Caco-2 (cell line): Measurements from ENCODE around the gene TMEM18. TPM values are rescaled to one million over a fixed set of nuclear protein-coding genes. Genes with fewer than 3 reads are reported as not detected.

Experiments
- BruUV-seq: library from RNA; stranded (reverse); fragments of 400-500 nt; replicated peaks from 2 replicates; lab custom pipeline; 2021; lab: Mats Ljungman, UMichigan
- CTCF ChIA-PET: fragments of 300-600 bp; sonication (Branson Sonifier 250); formaldehyde crosslinking; loops from one replicate; lab custom pipeline; 2022; ENCODE audit warnings: antibody characterized with exemption; lab: Charles Lee
- POLR2A ChIA-PET: fragments of 300-600 bp; sonication (Branson Sonifier 250); formaldehyde crosslinking; loops from one replicate; lab custom pipeline; 2022; ENCODE audit warnings: antibody characterized with exemption; lab: Charles Lee
- DNase-seq, 2 experiments: peaks; one replicate each; pipeline versions ENCODE4 v3.0.0 to v3.0.0-alpha.2; 2020 to 2022
- H3K27me3 ChIP-seq: replicated peaks from 2 replicates; pipeline ENCODE4 v1.6.0; 2011; ENCODE audit warnings: low read length; ENCODE audit not compliant: control insufficient read depth, insufficient read depth
- H3K36me3 ChIP-seq: 2 replicates; pipeline ENCODE4 v1.5.1; 2011; ENCODE audit warnings: low read length; ENCODE audit not compliant: control insufficient read depth, insufficient read depth
- H3K4me1 ChIP-seq: fragments of 250-450 bp; sonication (Bioruptor Pico); 2 replicates; pipeline ENCODE4 v1.5.1; 2020; ENCODE audit warnings: mild to moderate bottlenecking
- H3K4me3 ChIP-seq: 2 replicates; pipeline ENCODE4 v1.5.1; 2011; ENCODE audit warnings: low read depth, mild to moderate bottlenecking, control low read depth, low read length
- H3K9me3 ChIP-seq: fragments of 250-450 bp; sonication (Bioruptor Pico); 2 replicates; pipeline ENCODE4 v1.5.1; 2020; ENCODE audit warnings: mild to moderate bottlenecking, moderate library complexity
- H3K27ac Mint-ChIP-seq: one replicate; pipeline ENCODE4 v1.8.0; 2022; ENCODE audit warnings: mixed read lengths; ENCODE audit not compliant: unreplicated experiment
- H3K27me3 Mint-ChIP-seq: one replicate; pipeline ENCODE4 v1.8.0; 2022; ENCODE audit warnings: mixed read lengths; ENCODE audit not compliant: insufficient read depth, unreplicated experiment
- H3K36me3 Mint-ChIP-seq: one replicate; pipeline ENCODE4 v1.8.0; 2022; ENCODE audit warnings: mild to moderate bottlenecking, mixed read lengths; ENCODE audit not compliant: insufficient read depth, unreplicated experiment
- H3K4me1 Mint-ChIP-seq: one replicate; pipeline ENCODE4 v1.8.0; 2022; ENCODE audit warnings: low read depth, mixed read lengths; ENCODE audit not compliant: unreplicated experiment
- H3K4me3 Mint-ChIP-seq: one replicate; pipeline ENCODE4 v1.8.0; 2022; ENCODE audit warnings: mild to moderate bottlenecking, moderate library complexity, mixed read lengths; ENCODE audit not compliant: unreplicated experiment
- H3K9me3 Mint-ChIP-seq: one replicate; pipeline ENCODE4 v1.8.0; 2022; ENCODE audit warnings: mixed read lengths; ENCODE audit not compliant: unreplicated experiment
- CTCF ChIP-seq, 2 experiments: fragments of 200-600 bp in 1 of 2; IDR thresholded peaks; 1 replicate in 1 of 2; 2 replicates in 1 of 2; pipeline versions ENCODE4 v1.5.1 to v1.8.0; 2011 to 2022; ENCODE audit warnings: antibody characterized with exemption in 1 of 2, control low read depth in 1 of 2, inconsistent platforms in 1 of 2, low read depth in 1 of 2, low read length in 1 of 2, mild to moderate bottlenecking in 1 of 2, moderate library complexity in 1 of 2; ENCODE audit not compliant: insufficient read depth in 1 of 2, severe bottlenecking in 1 of 2, unreplicated experiment in 1 of 2
- intact Hi-C: fragments of 100-400 bp; cut with micrococcal nuclease; formaldehyde crosslinking; loops from one replicate; pipeline ENCODE4 v1.10.0; 2022; ENCODE audit not compliant: unreplicated experiment
- total RNA-seq: library from RNA; stranded (reverse); gene quantifications from 2 replicates; pipeline ENCODE4 v1.2.3, GENCODE V29; 2022

Gene TMEM18
- total RNA-seq, 1 experiment from 2014 or later = 22.9 TPM

- no peak for TF ChIP-seq CTCF (IDR thresholded peaks at IDR 0.05; ENCODE audit: insufficient read depth in 1 of 2, low read depth in 1 of 2, low read length in 1 of 2, severe bottlenecking in 1 of 2, unreplicated experiment in 1 of 2)
Measured at GRCh38 chr2:672606-672905, 4.7 kb downstream of the TMEM18 start.

GRCh38 chr2:671787-672605 is 5.2 kb downstream of the TMEM18 start:
- no peak for DNase-seq
- no peaks in the 10 kb centered on the region for H3K9me3 ChIP-seq
- no TSS peak for BruUV-seq
- H3K36me3 ChIP-seq = no peaks in the 10 kb centered on the region; the same call in none of the 2 replicates
- Mint-ChIP-seq H3K27ac (no peak overlapping the region), H3K9me3 (no peaks in the 10 kb centered on the region), H3K4me1 (no peaks in the 10 kb centered on the region), H3K27me3 (no peaks in the 10 kb centered on the region), H3K36me3 (peaks cover 19% of the 10 kb centered on the region), H3K4me3 (no peak overlapping the region)
- no peaks in the 10 kb centered on the region for H3K27me3 ChIP-seq
- TF ChIP-seq CTCF (IDR thresholded peaks at IDR 0.05; ENCODE audit: insufficient read depth in 1 of 2, low read depth in 1 of 2, low read length in 1 of 2, severe bottlenecking in 1 of 2, unreplicated experiment in 1 of 2) = no peak
- intact Hi-C loops = no loop called here
- CTCF ChIA-PET = no interaction called here
- H3K4me3 ChIP-seq = no peak overlapping the region
- POLR2A ChIA-PET = no interaction called here
- H3K4me1 ChIP-seq = peaks cover 6% of the 10 kb centered on the region

More at GRCh38 chr2:672606-672905, 4.7 kb downstream of the TMEM18 start:
- no peak for DNase-seq
- Histone ChIP-seq H3K9me3 (no peaks in the 10 kb centered on the region), H3K4me3 (no peak overlapping the region), H3K27me3 (no peaks in the 10 kb centered on the region), H3K4me1 (peaks cover 6% of the 10 kb centered on the region), H3K36me3 (no peaks in the 10 kb centered on the region; the same call in none of the 2 replicates)
- POLR2A ChIA-PET = no interaction called here
- H3K27ac Mint-ChIP-seq = no peak overlapping the region
- H3K4me1 Mint-ChIP-seq = no peaks in the 10 kb centered on the region
- H3K36me3 Mint-ChIP-seq = peaks cover 22% of the 10 kb centered on the region
- no peaks in the 10 kb centered on the region for H3K9me3 Mint-ChIP-seq
- H3K27me3 Mint-ChIP-seq = no peaks in the 10 kb centered on the region
- no peak overlapping the region for H3K4me3 Mint-ChIP-seq
- BruUV-seq = no TSS peak
- intact Hi-C loops = no loop called here
- CTCF ChIA-PET = no interaction called here

- Histone ChIP-seq H3K4me3 (no peak overlapping the region), H3K9me3 (peaks cover 3% of the 10 kb centered on the region; the same call in 1 of the 2 replicates), H3K27me3 (no peaks in the 10 kb centered on the region), H3K4me1 (peaks cover 6% of the 10 kb centered on the region), H3K36me3 (peaks cover 4% of the 10 kb centered on the region)
- POLR2A ChIA-PET = no interaction called here
- intact Hi-C loops = no loop called here
- CTCF ChIA-PET = no interaction called here
- no TSS peak for BruUV-seq
- H3K27me3 Mint-ChIP-seq = no peaks in the 10 kb centered on the region
- H3K4me3 Mint-ChIP-seq = no peak overlapping the region
- peaks cover 16% of the 10 kb centered on the region for H3K36me3 Mint-ChIP-seq
- no peak overlapping the region for H3K27ac Mint-ChIP-seq
- TF ChIP-seq CTCF (IDR thresholded peaks at IDR 0.05; ENCODE audit: insufficient read depth in 1 of 2, low read depth in 1 of 2, low read length in 1 of 2, severe bottlenecking in 1 of 2, unreplicated experiment in 1 of 2) = no peak
- no peaks in the 10 kb centered on the region for H3K4me1 Mint-ChIP-seq
- H3K9me3 Mint-ChIP-seq = no peaks in the 10 kb centered on the region
- no peak for DNase-seq
Measured at GRCh38 chr2:671072-671471, 6.1 kb downstream of the TMEM18 start.
